Measurements from ENCODE around the gene LDLRAD2.

The LDLRAD2 gene

DNA sequence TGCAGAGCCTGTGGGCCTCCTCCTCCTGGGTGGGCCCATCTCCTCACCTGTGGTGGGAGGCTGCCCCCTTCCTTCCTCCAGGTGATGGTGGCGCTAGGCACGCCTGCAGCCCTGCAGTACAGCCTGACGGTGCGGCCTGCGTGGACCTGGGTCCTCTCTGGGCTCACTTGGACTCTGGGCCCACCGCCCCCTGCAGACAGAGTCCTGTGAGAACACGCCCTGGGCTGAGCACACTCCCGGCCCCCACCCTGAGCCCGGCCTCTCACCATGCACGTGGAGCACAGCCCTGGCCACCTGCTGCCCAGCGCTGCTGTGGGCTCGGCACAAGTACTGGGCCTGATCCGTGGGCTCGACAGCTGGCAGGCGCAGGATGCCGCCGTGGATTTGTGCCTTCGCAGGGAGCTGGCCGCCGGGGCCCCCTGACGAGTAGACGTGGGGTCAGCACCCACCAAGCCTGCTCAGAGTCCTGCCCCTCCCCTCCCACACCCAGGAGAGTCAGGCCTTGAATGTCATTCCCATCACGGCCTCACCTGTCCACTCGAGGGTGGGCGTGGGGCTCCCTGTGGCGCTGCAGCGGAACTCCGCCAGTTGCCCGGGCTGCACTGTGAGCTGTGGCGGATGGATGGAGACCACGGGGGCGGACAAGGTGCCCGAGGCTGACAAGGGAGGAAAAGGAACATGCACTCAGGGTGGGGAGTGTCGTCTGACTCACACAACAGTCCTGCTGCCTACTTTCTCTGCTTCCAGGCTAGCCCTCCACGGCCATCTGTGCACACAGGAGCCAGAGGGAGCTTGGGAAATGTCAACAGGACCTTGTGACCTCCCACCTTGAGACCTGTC is 43.4 kb downstream of the LDLRAD2 start:
- no peaks in the 10 kb centered on the region for H3K9me2 ChIP-seq (replicated peaks; ENCODE audit: low read depth, low read length)
- H3K9ac ChIP-seq (ENCODE audit: low read depth, low read length, poor library complexity, severe bottlenecking) = no peak overlapping the region
- no peaks in the 10 kb centered on the region for H3K27me3 ChIP-seq (ENCODE audit: insufficient read depth, low read length, poor library complexity, severe bottlenecking)
- H3K36me3 ChIP-seq (ENCODE audit: insufficient read depth, low read length) = no peaks in the 10 kb centered on the region
- H3F3A ChIP-seq (ENCODE audit: low read depth) = no peaks in the 10 kb centered on the region
- H3K4me2 ChIP-seq (ENCODE audit: low read depth, low read length, poor library complexity, severe bottlenecking) = no peak overlapping the region
- H3K79me2 ChIP-seq (ENCODE audit: insufficient read depth, low read length) = no peaks in the 10 kb centered on the region
- TF ChIP-seq, protein P1, sequence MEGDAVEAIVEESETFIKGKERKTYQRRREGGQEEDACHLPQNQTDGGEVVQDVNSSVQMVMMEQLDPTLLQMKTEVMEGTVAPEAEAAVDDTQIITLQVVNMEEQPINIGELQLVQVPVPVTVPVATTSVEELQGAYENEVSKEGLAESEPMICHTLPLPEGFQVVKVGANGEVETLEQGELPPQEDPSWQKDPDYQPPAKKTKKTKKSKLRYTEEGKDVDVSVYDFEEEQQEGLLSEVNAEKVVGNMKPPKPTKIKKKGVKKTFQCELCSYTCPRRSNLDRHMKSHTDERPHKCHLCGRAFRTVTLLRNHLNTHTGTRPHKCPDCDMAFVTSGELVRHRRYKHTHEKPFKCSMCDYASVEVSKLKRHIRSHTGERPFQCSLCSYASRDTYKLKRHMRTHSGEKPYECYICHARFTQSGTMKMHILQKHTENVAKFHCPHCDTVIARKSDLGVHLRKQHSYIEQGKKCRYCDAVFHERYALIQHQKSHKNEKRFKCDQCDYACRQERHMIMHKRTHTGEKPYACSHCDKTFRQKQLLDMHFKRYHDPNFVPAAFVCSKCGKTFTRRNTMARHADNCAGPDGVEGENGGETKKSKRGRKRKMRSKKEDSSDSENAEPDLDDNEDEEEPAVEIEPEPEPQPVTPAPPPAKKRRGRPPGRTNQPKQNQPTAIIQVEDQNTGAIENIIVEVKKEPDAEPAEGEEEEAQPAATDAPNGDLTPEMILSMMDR (conservative IDR thresholded peaks at IDR 0.05; ENCODE audit: low read length) = no peak
- no peak for TF ChIP-seq EZH2phosphoT487 (IDR thresholded peaks at IDR 0.05; ENCODE audit: borderline replicate concordance)
- H4K20me1 ChIP-seq (ENCODE audit: insufficient read depth, low read length, poor library complexity, severe bottlenecking) = no peaks in the 10 kb centered on the region
- peaks cover 9% of the 10 kb centered on the region for H3K4me1 ChIP-seq (ENCODE audit: insufficient read depth, low read length, poor library complexity, severe bottlenecking)
- H3K4me3 ChIP-seq (ENCODE audit: low read length, poor library complexity, severe bottlenecking) = no peak overlapping the region
- H2AFZ ChIP-seq (ENCODE audit: low read length) = no peak overlapping the region
- no peaks in the 10 kb centered on the region for H3K9me3 ChIP-seq (ENCODE audit: insufficient read depth, low read depth, low read length)

DNA sequence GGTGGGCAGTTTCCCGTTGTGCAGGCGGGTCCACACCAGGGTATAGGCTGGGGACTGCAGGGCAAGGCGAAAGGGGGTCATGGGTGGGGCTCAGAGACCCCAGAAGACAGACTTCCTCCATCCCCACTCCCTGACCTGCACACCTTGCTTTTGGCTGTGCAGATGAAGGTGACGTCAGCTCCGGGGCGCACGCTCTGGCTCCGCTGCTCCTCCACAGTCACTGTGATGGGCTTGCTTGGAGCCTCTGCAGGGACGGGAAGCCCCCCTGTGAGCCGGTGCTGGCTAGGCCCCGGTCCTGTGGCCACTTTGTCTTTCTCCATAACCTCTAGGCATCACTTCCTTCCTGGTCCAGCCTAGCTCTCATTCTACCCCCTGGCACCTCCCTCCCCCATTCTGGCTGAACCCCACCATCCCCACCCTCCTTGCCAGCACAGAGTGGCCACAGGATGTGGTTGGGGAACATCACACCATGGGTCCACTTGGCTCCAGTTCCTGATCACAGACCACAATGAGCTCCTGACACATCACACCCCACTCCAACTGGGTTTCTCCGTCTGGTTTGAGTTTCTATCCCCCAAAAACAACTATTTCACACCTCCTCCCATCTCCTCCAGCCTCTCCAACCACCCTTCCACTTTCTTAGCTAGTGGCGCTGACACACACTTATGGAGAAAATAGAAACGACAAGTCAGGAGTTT is 45.2 kb downstream of the LDLRAD2 start:
- H3K4me2 ChIP-seq (ENCODE audit: low read depth, low read length, poor library complexity, severe bottlenecking) = peak overlapping the region; percentile 11
- H3K9me3 ChIP-seq (ENCODE audit: insufficient read depth, low read depth, low read length) = no peaks in the 10 kb centered on the region
- no peaks in the 10 kb centered on the region for H3K36me3 ChIP-seq (ENCODE audit: insufficient read depth, low read length)

DNA sequence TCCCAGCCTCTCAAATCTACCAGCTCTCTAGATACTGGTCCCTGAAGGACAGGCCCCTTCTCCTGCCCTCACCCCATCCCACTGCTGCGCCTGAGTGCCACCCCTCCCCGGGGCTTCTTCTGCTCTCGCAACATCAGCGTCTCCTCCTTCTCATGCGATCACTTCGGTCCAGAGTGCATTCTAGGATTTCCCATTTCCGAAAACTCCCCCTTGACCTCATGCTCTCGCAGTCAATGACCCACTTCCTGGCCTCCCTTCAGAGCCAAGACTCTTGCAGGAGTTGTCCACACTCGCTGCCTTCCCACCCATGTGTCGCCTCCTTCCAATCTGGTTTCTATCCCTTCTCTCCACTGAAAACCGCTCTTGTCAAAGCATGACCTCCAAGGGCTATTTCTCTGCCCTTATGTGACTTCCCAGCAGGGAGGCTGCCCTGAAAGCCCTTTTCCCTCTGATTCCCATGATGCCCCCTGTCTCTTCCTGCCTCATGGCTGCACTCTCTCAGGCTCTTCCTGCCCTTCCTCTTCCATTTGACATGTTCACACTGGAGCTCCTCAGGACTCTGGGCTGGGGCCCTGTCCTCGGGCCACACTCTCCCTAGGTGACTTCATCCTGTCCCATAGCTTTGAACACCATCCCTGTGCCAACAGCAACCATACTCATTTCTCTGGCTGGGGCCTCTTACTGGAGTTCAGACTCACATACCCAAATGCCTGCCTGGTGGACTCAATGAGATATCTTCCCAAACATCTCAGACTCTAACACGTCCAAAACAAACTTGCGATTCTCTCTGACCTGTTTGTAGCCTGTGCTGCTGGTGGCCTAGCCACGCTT is 46.0 kb downstream of the LDLRAD2 start:
- Histone ChIP-seq H3F3A (ENCODE audit: low read depth) (no peaks in the 10 kb centered on the region), H3K9ac (ENCODE audit: low read depth, low read length, poor library complexity, severe bottlenecking) (no peak overlapping the region), H3K9me3 (ENCODE audit: insufficient read depth, low read depth, low read length) (no peaks in the 10 kb centered on the region), H3K36me3 (ENCODE audit: insufficient read depth, low read length) (no peaks in the 10 kb centered on the region), H2AFZ (ENCODE audit: low read length) (0 out of 2 replicates have a peak overlapping the region, but pooled peaks have one; percentile 18), H3K9me2 (replicated peaks; ENCODE audit: low read depth, low read length) (no peaks in the 10 kb centered on the region), H4K20me1 (ENCODE audit: insufficient read depth, low read length, poor library complexity, severe bottlenecking) (no peaks in the 10 kb centered on the region), H3K79me2 (ENCODE audit: insufficient read depth, low read length) (no peaks in the 10 kb centered on the region), H3K4me3 (ENCODE audit: low read length, poor library complexity, severe bottlenecking) (no peak overlapping the region), H3K4me1 (ENCODE audit: insufficient read depth, low read length, poor library complexity, severe bottlenecking) (peaks cover 9% of the 10 kb centered on the region), H3K4me2 (ENCODE audit: low read depth, low read length, poor library complexity, severe bottlenecking) (peak overlapping the region; percentile 11), H3K27me3 (ENCODE audit: insufficient read depth, low read length, poor library complexity, severe bottlenecking) (no peaks in the 10 kb centered on the region)
- TF ChIP-seq, protein P1 (conservative IDR thresholded peaks at IDR 0.05; ENCODE audit: low read length) = no peak
- no peak for TF ChIP-seq EZH2phosphoT487 (IDR thresholded peaks at IDR 0.05; ENCODE audit: borderline replicate concordance)

More for the DNA sequence above, 45.2 kb downstream of the LDLRAD2 start:
- H3K27me3 ChIP-seq (ENCODE audit: insufficient read depth, low read length, poor library complexity, severe bottlenecking) = no peaks in the 10 kb centered on the region
- peaks cover 9% of the 10 kb centered on the region for H3K4me1 ChIP-seq (ENCODE audit: insufficient read depth, low read length, poor library complexity, severe bottlenecking)
- no peaks in the 10 kb centered on the region for H3K9me2 ChIP-seq (replicated peaks; ENCODE audit: low read depth, low read length)
- H3K9ac ChIP-seq (ENCODE audit: low read depth, low read length, poor library complexity, severe bottlenecking) = no peak overlapping the region
- H3K4me3 ChIP-seq (ENCODE audit: low read length, poor library complexity, severe bottlenecking) = no peak overlapping the region
- TF ChIP-seq, protein P1 (conservative IDR thresholded peaks at IDR 0.05; ENCODE audit: low read length) = no peak
- TF ChIP-seq EZH2phosphoT487 (IDR thresholded peaks at IDR 0.05; ENCODE audit: borderline replicate concordance) = no peak
- H2AFZ ChIP-seq (ENCODE audit: low read length) = no peak overlapping the region
- no peaks in the 10 kb centered on the region for H3K79me2 ChIP-seq (ENCODE audit: insufficient read depth, low read length)
- H3F3A ChIP-seq (ENCODE audit: low read depth) = no peaks in the 10 kb centered on the region
- H4K20me1 ChIP-seq (ENCODE audit: insufficient read depth, low read length, poor library complexity, severe bottlenecking) = no peaks in the 10 kb centered on the region

All from Loucy (cell line).